ENCODE data around the gene NUDT2. TPM values are rescaled to one million over a fixed set of nuclear protein-coding genes. Genes with fewer than 3 reads are reported as not detected.

NUDT2 gene
- total and polyA plus RNA-seq, 2 donors (not counting 1 experiment from before 2014, with no cell fraction given) = 12.2 to 20.4 TPM

GRCh38 chr9:34383904-34384303 is 54.5 kb downstream of the NUDT2 start:
- Histone ChIP-seq H3K4me3 (ENCODE audit: control extremely low read depth in 1 of 5, extremely low read depth in 1 of 5, insufficient read depth in 1 of 5, low read depth in 2 of 5, low read length in 4 of 5) (no peak overlapping the region), H2AFZ (ENCODE audit: insufficient read depth, low read depth, low read length, poor library complexity, severe bottlenecking) (no peak overlapping the region), H3K4me1 (ENCODE audit: control insufficient read depth in 2 of 2, insufficient read depth in 2 of 2, low read length in 2 of 2) (peaks cover 20 to 24% of the 10 kb centered on the region in 2 donors), H3K79me2 (ENCODE audit: control insufficient read depth, insufficient read depth, low read length) (no peaks in the 10 kb centered on the region), H4K20me1 (ENCODE audit: control insufficient read depth, insufficient read depth, low read length, poor library complexity, severe bottlenecking) (no peaks in the 10 kb centered on the region), H3K9me3 (ENCODE audit: control extremely low read depth in 1 of 3, control insufficient read depth in 2 of 3, insufficient read depth in 1 of 3, low read length in 2 of 3) (peaks cover 0 to 14% (median 0%) of the 10 kb centered on the region in 3 donors), H3K27ac (ENCODE audit: low read length in 2 of 2) (no peak overlapping the region), H3K36me3 (replicated peaks in 1 of 2; ENCODE audit: control extremely low read depth in 1 of 2, control insufficient read depth in 1 of 2, extremely low read depth in 1 of 2, insufficient read depth in 2 of 2, low read length in 1 of 2) (no peaks in the 10 kb centered on the region), H3K9ac (ENCODE audit: low read length) (no peak overlapping the region), H3K27me3 (replicated peaks in 1 of 4; ENCODE audit: control extremely low read depth in 1 of 4, control insufficient read depth in 3 of 4, insufficient read depth in 4 of 4, low read length in 3 of 4) (peaks cover 0 to 19% (median 4%) of the 10 kb centered on the region in 4 experiments), H3K4me2 (replicated peaks; ENCODE audit: low read depth, low read length, poor library complexity, severe bottlenecking) (no peak overlapping the region)
- TF ChIP-seq EZH2 (IDR thresholded peaks at IDR 0.05; ENCODE audit: borderline replicate concordance, insufficient read depth, low read depth, low read length, poor library complexity, severe bottlenecking) = no peak
- 88% methylated on average over 4 of the region's 4 CpGs for WGBS (ENCODE audit: insufficient coverage)
- CTCF ChIA-PET = no interaction called here
- no peak for DNase-seq
- H3K27me3 Mint-ChIP-seq = peaks cover 3% of the 10 kb centered on the region
- no peaks in the 10 kb centered on the region for H3K9me3 Mint-ChIP-seq (ENCODE audit: insufficient read depth)
- H3K27ac Mint-ChIP-seq = no peak overlapping the region
- intact Hi-C loops (cut with micrococcal nuclease) = no loop called here
- no peak overlapping the region for H3K4me3 Mint-ChIP-seq
- no peak for ATAC-seq (ENCODE audit: low read depth)
- POLR2A ChIA-PET = interaction anchor here (0.6 kb wide), 1 partner anchor 906 kb away, joined by 3 read pairs; no protein-coding TSS in a partner anchor
- peaks cover 30% of the 10 kb centered on the region for H3K4me1 Mint-ChIP-seq

- ChIA-PET POLR2A (interaction anchor here (0.6 kb wide), 1 partner anchor 907 kb away, joined by 3 read pairs; no protein-coding TSS in a partner anchor), CTCF (interaction anchor here (0.6 kb wide), 1 partner anchor 516 kb away, joined by 3 read pairs; no protein-coding TSS in a partner anchor)
- H4K20me1 ChIP-seq (ENCODE audit: control insufficient read depth, insufficient read depth, low read length, poor library complexity, severe bottlenecking) = no peaks in the 10 kb centered on the region
- H3K4me3 ChIP-seq (ENCODE audit: control extremely low read depth in 1 of 5, extremely low read depth in 1 of 5, insufficient read depth in 1 of 5, low read depth in 2 of 5, low read length in 4 of 5) = no peak overlapping the region
- H3K79me2 ChIP-seq (ENCODE audit: control insufficient read depth, insufficient read depth, low read length) = no peaks in the 10 kb centered on the region
- H3K9ac ChIP-seq (ENCODE audit: low read length) = no peak overlapping the region
- no peak overlapping the region for H3K27ac ChIP-seq (ENCODE audit: low read length in 2 of 2)
- no peak for TF ChIP-seq CTCF (IDR thresholded peaks at IDR 0.05)
- no peak for TF ChIP-seq EZH2 (IDR thresholded peaks at IDR 0.05; ENCODE audit: borderline replicate concordance, insufficient read depth, low read depth, low read length, poor library complexity, severe bottlenecking)
- H3K27me3 ChIP-seq (replicated peaks in 1 of 4; ENCODE audit: control extremely low read depth in 1 of 4, control insufficient read depth in 3 of 4, insufficient read depth in 4 of 4, low read length in 3 of 4) = peaks cover 0 to 19% (median 4%) of the 10 kb centered on the region in 4 experiments
- ATAC-seq (ENCODE audit: low read depth) (no peak), DNase-seq (no peak)
- H3K4me2 ChIP-seq (replicated peaks; ENCODE audit: low read depth, low read length, poor library complexity, severe bottlenecking) = no peak overlapping the region
- intact Hi-C loops (cut with micrococcal nuclease) = no loop called here
- Mint-ChIP-seq H3K27me3 (peaks cover 3% of the 10 kb centered on the region), H3K9me3 (ENCODE audit: insufficient read depth) (no peaks in the 10 kb centered on the region), H3K4me3 (no peak overlapping the region), H3K4me1 (peaks cover 25% of the 10 kb centered on the region), H3K27ac (no peak overlapping the region)
- peaks cover 0 to 14% (median 0%) of the 10 kb centered on the region in 3 donors for H3K9me3 ChIP-seq (ENCODE audit: control extremely low read depth in 1 of 3, control insufficient read depth in 2 of 3, insufficient read depth in 1 of 3, low read length in 2 of 3)
- H3K4me1 ChIP-seq (ENCODE audit: control insufficient read depth in 2 of 2, insufficient read depth in 2 of 2, low read length in 2 of 2) = peaks cover 15 to 19% of the 10 kb centered on the region in 2 donors
- H3K36me3 ChIP-seq (replicated peaks in 1 of 2; ENCODE audit: control extremely low read depth in 1 of 2, control insufficient read depth in 1 of 2, extremely low read depth in 1 of 2, insufficient read depth in 2 of 2, low read length in 1 of 2) = no peaks in the 10 kb centered on the region
- H2AFZ ChIP-seq (ENCODE audit: insufficient read depth, low read depth, low read length, poor library complexity, severe bottlenecking) = no peak overlapping the region
- WGBS (ENCODE audit: insufficient coverage) = 98% methylated on average over 3 of the region's 7 CpGs
Measured at GRCh38 chr9:34384368-34385165, 55.2 kb downstream of the NUDT2 start.

All from B cell (primary cell).